HepG2 (cell line): ENCODE measurements around the gene MYADML2. TPM values are rescaled to one million over a fixed set of nuclear protein-coding genes. Genes with fewer than 3 reads are reported as not detected.

Experiments
- ARID5B ChIP-seq: IDR thresholded peaks from 2 replicates; pipeline ENCODE4 v1.4.0; 2020; ENCODE audit warnings: mild to moderate bottlenecking, missing genetic modification reagents
- ELF3 ChIP-seq: IDR thresholded peaks from 2 replicates; pipeline ENCODE4 v1.6.1; 2016; ENCODE audit warnings: missing genetic modification reagents, missing compliant biosample characterization
- FUBP1 ChIP-seq: sonication (generic); formaldehyde crosslinking; IDR thresholded peaks from 2 replicates; pipeline ENCODE4 v1.5.1; 2020; ENCODE audit warnings: missing genetic modification reagents, mild to moderate bottlenecking, borderline replicate concordance
- GATAD1 ChIP-seq: IDR thresholded peaks from 2 replicates; pipeline ENCODE4 v1.6.1; 2016; ENCODE audit warnings: missing genetic modification reagents, missing compliant biosample characterization
- HES4 ChIP-seq: sonication (generic); formaldehyde crosslinking; IDR thresholded peaks from 2 replicates; pipeline ENCODE4 v1.9.0; 2021; ENCODE audit warnings: mild to moderate bottlenecking, missing genetic modification reagents, borderline replicate concordance
- NKX3-1 ChIP-seq: sonication (generic); formaldehyde crosslinking; IDR thresholded peaks from 2 replicates; pipeline ENCODE4 v1.5.0; 2020; ENCODE audit warnings: missing genetic modification reagents
- PAXIP1 ChIP-seq: sonication (generic); formaldehyde crosslinking; conservative IDR thresholded peaks from 2 replicates; pipeline ENCODE4 v1.4.0; 2020; ENCODE audit warnings: mild to moderate bottlenecking, missing genetic modification reagents, moderate library complexity
- REL ChIP-seq: sonication (generic); formaldehyde crosslinking; conservative IDR thresholded peaks from 2 replicates; pipeline ENCODE4 v1.8.0; 2022; ENCODE audit warnings: mild to moderate bottlenecking, missing genetic modification reagents, moderate library complexity
- ZFYVE20 ChIP-seq: sonication (generic); formaldehyde crosslinking; IDR thresholded peaks from 2 replicates; pipeline ENCODE4 v1.8.0; 2023; ENCODE audit warnings: low read depth, mild to moderate bottlenecking, moderate library complexity, missing genetic modification reagents, borderline replicate concordance
- ZNF18 ChIP-seq: sonication (generic); formaldehyde crosslinking; IDR thresholded peaks from 2 replicates; pipeline ENCODE4 v1.8.0; 2022; ENCODE audit warnings: mild to moderate bottlenecking, missing genetic modification reagents; ENCODE audit not compliant: insufficient replicate concordance
- ZNF775 ChIP-seq: sonication (generic); formaldehyde crosslinking; IDR thresholded peaks from 2 replicates; pipeline ENCODE4 v1.4.0; 2020; ENCODE audit warnings: missing genetic modification reagents, mild to moderate bottlenecking, moderate library complexity, borderline replicate concordance
- ZSCAN5A ChIP-seq: sonication (generic); formaldehyde crosslinking; IDR thresholded peaks from 2 replicates; pipeline ENCODE4 v1.8.0; 2022; ENCODE audit warnings: mild to moderate bottlenecking, missing genetic modification reagents, borderline replicate concordance
- polyA plus RNA-seq, 8 experiments: library from polyadenylated mRNA; depleted of rRNA in 3 of 8; stranded (reverse) in 7 of 8; unstranded in 1 of 8; fragments of >200 nt; fragmentation: Illumina TruSeq in 4 of 8; extraction: Trizol in 4 of 8; gene quantifications; 2 replicates each; pipeline versions ENCODE4 v1.2.1 to v1.2.3, GENCODE V29; 2011 to 2016; ENCODE audit warnings: low read depth in 4 of 8, missing spikeins in 1 of 8, mixed read lengths in 1 of 8; ENCODE audit not compliant: insufficient read depth in 1 of 8
- total RNA-seq, 5 experiments: library from RNA; depleted of rRNA; stranded (reverse); fragments of >200 nt; fragmentation: Illumina TruSeq; extraction: Trizol; gene quantifications; 2 replicates each; pipeline ENCODE4 v1.2.3, GENCODE V29; 2016; ENCODE audit warnings: low read depth in 1 of 5

MYADML2 gene
- total and polyA plus RNA-seq, 2 of the 13 experiments (the other 11 are each of a cell fraction or from before 2014, with no cell fraction given): not detected

GRCh38 chr17:81993729-81994592 lies 46.9 kb upstream of the MYADML2 start (continued):
- TF ChIP-seq PAXIP1 (CRISPR knock-in tag): no peak
- TF ChIP-seq REL (CRISPR knock-in tag): no peak
- no peak for TF ChIP-seq ZNF775 (CRISPR knock-in tag)
- TF ChIP-seq ZSCAN5A (CRISPR knock-in tag): no peak; the same call in 1 of the 2 replicates
- TF ChIP-seq FUBP1 (CRISPR knock-in tag): no peak
- TF ChIP-seq ZFYVE20 (CRISPR knock-in tag): peak; percentile 54; the same call in 1 of the 2 replicates
- no peak for TF ChIP-seq ELF3 (CRISPR knock-in tag)
- TF ChIP-seq HES4 (CRISPR knock-in tag): peak; percentile 57
- no peak; the same call in 1 of the 2 replicates for TF ChIP-seq NKX3-1 (CRISPR knock-in tag)
- no peak for TF ChIP-seq ZNF18 (CRISPR knock-in tag)
- no peak; the same call in 1 of the 2 replicates for TF ChIP-seq GATAD1 (CRISPR knock-in tag)
- no peak for TF ChIP-seq ARID5B
